ENCODE measurements around the gene OSTC. TPM values are rescaled to one million over a fixed set of nuclear protein-coding genes. Genes with fewer than 3 reads are reported as not detected.

OSTC gene
- total RNA-seq, result 461 and 1,685 TPM in 2 replicates

DNA sequence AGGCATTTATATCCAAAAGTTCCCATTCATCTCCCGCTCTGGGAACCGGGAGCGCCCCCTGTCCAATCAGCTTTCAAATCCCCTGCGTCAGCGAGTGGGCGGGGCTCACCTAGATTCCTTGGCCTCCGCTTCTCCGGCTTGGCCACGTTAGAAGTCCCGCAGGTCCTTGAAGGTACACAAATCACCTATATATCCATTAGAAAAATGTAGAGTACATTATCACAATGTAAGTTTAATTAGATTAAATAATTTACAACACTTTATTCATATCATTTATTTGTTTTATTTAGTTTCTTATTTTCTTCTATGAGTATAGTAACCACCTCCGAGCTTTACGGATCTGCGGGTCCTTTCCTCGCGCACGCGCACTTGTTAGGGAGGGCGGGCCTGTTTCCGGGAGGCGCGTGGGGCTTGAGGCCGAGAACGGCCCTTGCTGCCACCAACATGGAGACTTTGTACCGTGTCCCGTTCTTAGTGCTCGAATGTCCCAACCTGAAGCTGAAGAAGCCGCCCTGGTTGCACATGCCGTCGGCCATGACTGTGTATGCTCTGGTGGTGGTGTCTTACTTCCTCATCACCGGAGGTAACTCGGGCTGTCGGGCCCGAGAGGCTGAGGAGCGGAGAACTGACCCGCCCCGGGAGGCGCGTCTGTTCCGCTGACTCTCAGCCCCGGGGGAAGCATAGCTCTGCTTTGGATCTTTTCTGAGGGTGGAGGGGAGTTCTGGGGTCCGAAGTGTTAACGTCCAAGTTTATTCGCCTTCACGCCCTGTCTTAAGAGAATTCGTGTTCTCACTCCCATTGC, at the start of gene OSTC:
TSS of gene OSTC (plus strand) at position 388 of the 802 bp plus-strand sequence. CDS start at position 445, 57 bp downstream.

DNA sequence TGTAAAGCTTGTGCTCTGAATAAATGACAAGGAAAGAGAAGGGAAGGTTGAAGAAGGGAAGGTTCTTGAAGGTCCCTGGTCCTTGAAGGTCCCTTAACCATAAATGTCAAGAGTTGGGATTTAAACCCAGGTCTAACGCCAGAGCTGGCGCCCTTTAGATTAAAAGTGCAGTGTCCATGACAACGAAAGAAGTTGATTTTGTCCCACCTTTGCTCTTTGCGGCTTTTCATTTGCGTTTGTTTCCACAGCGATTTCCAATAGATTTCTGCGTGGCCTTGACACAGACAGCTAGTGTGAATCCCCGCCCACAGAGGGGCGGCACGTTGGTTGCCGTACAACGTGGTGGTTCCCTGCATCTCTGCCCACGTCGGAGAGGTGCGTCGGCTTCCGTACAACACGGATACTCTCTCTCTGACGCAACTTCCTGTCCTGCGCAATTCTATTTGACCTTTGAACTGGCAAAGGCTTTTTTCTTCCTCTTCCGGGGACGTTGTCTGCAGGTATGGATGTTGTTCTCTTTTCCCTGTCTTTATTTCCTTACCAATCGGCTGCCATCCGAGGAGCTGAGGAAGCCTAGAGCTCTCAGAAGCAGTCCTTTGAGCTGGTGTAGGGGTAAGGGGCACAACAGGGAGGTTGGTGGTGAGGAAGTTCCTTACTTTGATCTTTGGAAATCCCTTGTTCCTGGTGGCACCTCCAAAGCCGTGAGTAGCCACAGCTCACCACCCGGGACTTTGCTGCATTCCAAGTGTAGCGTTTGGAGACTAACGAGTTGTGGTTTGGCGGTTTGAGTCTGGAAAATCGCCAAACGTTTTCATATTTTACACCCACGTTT, 30.1 kb upstream of the OSTC start, which contains the start of gene RPL34:
TSS of gene RPL34 (plus strand) at position 476 of the 832 bp plus-strand sequence. CDS start 1,384 bp downstream, outside the sequence.

Other genes with a start within 250 kb of the OSTC start
- gene RPL34, start 30.0 kb upstream of the OSTC start, total RNA-seq, result 623 and 1,080 TPM in 2 replicates
- 0.61 TPM in 1 of 2 replicates, not detected in the other for gene ETNPPL, start 112.5 kb downstream of the OSTC start, total RNA-seq

Measured in epithelial cell of umbilical artery (primary cell).